HepG2 (cell line): ENCODE results near the gene FAM174C. TPM values are rescaled to one million over a fixed set of nuclear protein-coding genes. Genes with fewer than 3 reads are reported as not detected.

Source experiments
- ATAC-seq: fragments of 200-7000 bp; cut with Tn5 transposase; 3 replicates; pipeline ENCODE4 v1.9.1; 2020; ENCODE audit warnings: mild to moderate bottlenecking, moderate library complexity
- BruUV-seq: library from RNA; stranded (reverse); fragments of 400-500 nt; replicated peaks from 2 replicates; lab custom pipeline; 2021; lab: Mats Ljungman, UMichigan
- CTCF ChIA-PET: fragments of 300-600 bp; formaldehyde crosslinking; extraction: SDS; loops from one replicate; lab custom pipeline; 2021; ENCODE audit warnings: low total read pairs, inconsistent platforms, low intra/inter-chr PET ratio; lab: Yijun Ruan, JAX
- POLR2A ChIA-PET: fragments of 350-600 bp; sonication (Branson Sonifier 250); formaldehyde crosslinking; loops from one replicate; lab custom pipeline; 2020; ENCODE audit warnings: antibody characterized with exemption, inconsistent platforms; lab: Yijun Ruan, JAX
- DNase-seq: peaks from one replicate; pipeline ENCODE4 v3.0.0-alpha.2; 2015; ENCODE audit warnings: low spot score
- FAIRE-seq: peaks from 3 replicates; lab custom pipeline; 2011; peaks lifted over from hg19 to GRCh38; lab: Jason Lieb, UNC
- H2AFZ ChIP-seq: one replicate; pipeline ENCODE4 v1.6.1; 2011; ENCODE audit warnings: low read length, inconsistent platforms
- H3K27ac ChIP-seq: fragments of 300-600 bp; 3 replicates; pipeline ENCODE4 v1.8.0; 2011; ENCODE audit warnings: mixed run types, mild to moderate bottlenecking, mixed read lengths, low read length, inconsistent platforms; ENCODE audit not compliant: insufficient read depth; ENCODE audit errors: extremely low read length
- H3K27me3 ChIP-seq, 2 experiments: fragments of 200-600 bp in 1 of 2; 2 replicates in 1 of 2; 3 replicates in 1 of 2; pipeline versions ENCODE4 v1.6.0 to v1.8.0; 2011; ENCODE audit warnings: low read length in 2 of 2, mild to moderate bottlenecking in 2 of 2, moderate library complexity in 2 of 2, inconsistent platforms in 1 of 2; ENCODE audit not compliant: insufficient read depth in 2 of 2, control insufficient read depth in 1 of 2
- H3K36me3 ChIP-seq, 2 experiments: fragments of 200-600 bp in 1 of 2; replicated peaks in 1 of 2; 2 replicates in 1 of 2; 3 replicates in 1 of 2; pipeline versions ENCODE4 v1.5.1 to v1.8.0; 2011; ENCODE audit warnings: low read length in 2 of 2, inconsistent platforms in 1 of 2; ENCODE audit not compliant: insufficient read depth in 2 of 2, control insufficient read depth in 1 of 2
- H3K4me1 ChIP-seq: 2 replicates; pipeline ENCODE4 v1.5.1; 2012; ENCODE audit warnings: low read length, inconsistent platforms; ENCODE audit not compliant: insufficient read depth
- H3K4me2 ChIP-seq: 2 replicates; pipeline ENCODE4 v1.6.0; 2011; ENCODE audit warnings: low read depth, low read length, inconsistent platforms
- H3K4me3 ChIP-seq, 3 experiments: fragments of 200-600 bp in 1 of 3; sonication (generic), shearing (Covaris generic) in 1 of 3; replicated peaks in 1 of 3; 2 replicates each; pipeline ENCODE4 v1.5.1; 2011 to 2016; ENCODE audit warnings: low read length in 3 of 3, inconsistent platforms in 2 of 3, low read depth in 2 of 3, mild to moderate bottlenecking in 2 of 3, control low read depth in 1 of 3, mixed read lengths in 1 of 3; ENCODE audit not compliant: insufficient read depth in 1 of 3
- H3K79me2 ChIP-seq: one replicate; pipeline ENCODE4 v1.6.1; 2011; ENCODE audit warnings: low read length, inconsistent platforms; ENCODE audit not compliant: insufficient read depth
- H3K9ac ChIP-seq: 2 replicates; pipeline ENCODE4 v1.6.0; 2011; ENCODE audit warnings: mild to moderate bottlenecking, low read depth, low read length, inconsistent platforms; ENCODE audit not compliant: insufficient read depth
- H3K9me3 ChIP-seq: 2 replicates; pipeline ENCODE4 v1.5.1; 2012; ENCODE audit warnings: mild to moderate bottlenecking, low read length
- H4K20me1 ChIP-seq: 2 replicates; pipeline ENCODE4 v1.6.0; 2011; ENCODE audit warnings: inconsistent platforms, mild to moderate bottlenecking, low read length, moderate library complexity; ENCODE audit not compliant: insufficient read depth
- BCLAF1 ChIP-seq: fragments of 450-650 bp; IDR thresholded peaks from 2 replicates; pipeline ENCODE4 v1.6.1; 2017; ENCODE audit warnings: mild to moderate bottlenecking
- PCBP1 ChIP-seq: fragments of 200-400 bp; formaldehyde crosslinking; IDR thresholded peaks from 2 replicates; pipeline ENCODE4 v1.6.1; 2017; ENCODE audit warnings: mild to moderate bottlenecking, low read depth, low read length, borderline replicate concordance
- PITX1 ChIP-seq: sonication (generic); formaldehyde crosslinking; IDR thresholded peaks from 2 replicates; pipeline ENCODE4 v1.5.1; 2020; ENCODE audit warnings: mild to moderate bottlenecking, missing genetic modification reagents
- SRSF1 ChIP-seq: fragments of 200-400 bp; formaldehyde crosslinking; optimal IDR thresholded peaks from 2 replicates; pipeline ENCODE3; 2017; ENCODE audit warnings: mild to moderate bottlenecking, low read depth, low read length, moderate library complexity
- TOE1 ChIP-seq: sonication (generic); formaldehyde crosslinking; IDR thresholded peaks from 2 replicates; pipeline ENCODE4 v1.4.0; 2020; ENCODE audit warnings: mild to moderate bottlenecking, missing genetic modification reagents
- ZKSCAN5 ChIP-seq: sonication (generic); formaldehyde crosslinking; IDR thresholded peaks from 2 replicates; pipeline ENCODE4 v1.5.1; 2020; ENCODE audit warnings: mild to moderate bottlenecking, missing genetic modification reagents
- ZKSCAN8 ChIP-seq: IDR thresholded peaks from 2 replicates; pipeline ENCODE4 v1.6.1; 2016; ENCODE audit warnings: borderline replicate concordance, missing genetic modification reagents, missing compliant biosample characterization
- ZNF382 ChIP-seq: sonication (generic); formaldehyde crosslinking; IDR thresholded peaks from 2 replicates; pipeline ENCODE4 v1.5.0; 2020; ENCODE audit warnings: missing genetic modification reagents, mild to moderate bottlenecking, borderline replicate concordance
- ZNF567 ChIP-seq: sonication (generic); formaldehyde crosslinking; IDR thresholded peaks from 2 replicates; pipeline ENCODE4 v1.8.1; 2023; ENCODE audit warnings: mild to moderate bottlenecking, missing genetic modification reagents, borderline replicate concordance
- ZNF577 ChIP-seq: sonication (generic); formaldehyde crosslinking; IDR thresholded peaks from 2 replicates; pipeline ENCODE4 v1.4.0; 2020; ENCODE audit warnings: mild to moderate bottlenecking, low read depth, missing genetic modification reagents, borderline replicate concordance
- ZNF772 ChIP-seq: sonication (generic); formaldehyde crosslinking; IDR thresholded peaks from 2 replicates; pipeline ENCODE4 v1.5.0; 2020; ENCODE audit warnings: mild to moderate bottlenecking, missing genetic modification reagents
- WGBS: methylation state at CpG from one replicate; pipeline ENCODE4 v1.1.6; 2017; ENCODE audit warnings: low lambda C conversion rate; 5-methylcytosine and 5-hydroxymethylcytosine counted together
- in situ Hi-C: cut with HindIII; loops from 2 replicates; pipeline ENCODE4 v1.10.0; 2017; ENCODE audit warnings: low pct_unique_long_range_greater_than_20kb; ENCODE audit not compliant: extremely low pct_ligation_motif_present
- intact Hi-C: fragments of 100-400 bp; cut with micrococcal nuclease; formaldehyde crosslinking; loops from one replicate; pipeline ENCODE4 v1.10.0; 2022; ENCODE audit not compliant: unreplicated experiment
- polyA plus RNA-seq, 8 experiments: library from polyadenylated mRNA; depleted of rRNA in 3 of 8; stranded (reverse) in 7 of 8; unstranded in 1 of 8; fragments of >200 nt; fragmentation: Illumina TruSeq in 4 of 8; extraction: Trizol in 4 of 8; gene quantifications; 2 replicates each; pipeline versions ENCODE4 v1.2.1 to v1.2.3, GENCODE V29; 2011 to 2016; ENCODE audit warnings: low read depth in 4 of 8, missing spikeins in 1 of 8, mixed read lengths in 1 of 8; ENCODE audit not compliant: insufficient read depth in 1 of 8
- total RNA-seq, 5 experiments: library from RNA; depleted of rRNA; stranded (reverse); fragments of >200 nt; fragmentation: Illumina TruSeq; extraction: Trizol; gene quantifications; 2 replicates each; pipeline ENCODE4 v1.2.3, GENCODE V29; 2016; ENCODE audit warnings: low read depth in 1 of 5
- TF ChIP-seq, protein P1 (sequence below): sonication (generic); formaldehyde crosslinking; IDR thresholded peaks from one replicate; pipeline ENCODE4 v1.5.1; 2020; ENCODE audit warnings: mild to moderate bottlenecking, missing genetic modification reagents; ENCODE audit errors: not compliant biosample characterization

Gene FAM174C
- total and polyA plus RNA-seq, 2 of the 13 experiments (the other 11 are each of a cell fraction or from before 2014, with no cell fraction given), result 19.5 to 31.3 TPM

DNA sequence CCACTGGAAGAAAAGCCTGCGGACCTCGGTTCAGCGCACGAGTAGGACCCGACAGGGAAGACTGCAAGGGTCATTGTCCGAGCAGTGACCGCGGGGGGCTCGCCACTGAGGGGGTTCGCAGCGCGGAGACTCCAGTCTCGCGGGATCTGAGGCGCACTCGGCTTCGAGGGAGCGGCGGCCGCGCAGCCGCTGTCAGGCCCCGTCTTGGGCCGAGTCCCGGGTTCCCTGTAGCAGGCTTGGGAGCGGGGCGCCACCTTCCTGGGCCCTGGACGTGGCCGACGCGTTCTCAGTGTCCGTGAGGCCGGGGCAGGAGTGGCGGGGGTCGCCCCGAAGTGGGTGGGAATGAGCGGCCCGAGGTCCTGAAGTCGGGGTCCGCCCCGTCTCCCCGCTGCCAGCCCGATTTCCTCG, 474 bp upstream of the FAM174C start (continued):
- no peak for TF ChIP-seq TOE1 (CRISPR knock-in tag)
- TF ChIP-seq ZKSCAN5 (CRISPR knock-in tag), result no peak
- TF ChIP-seq ZNF772 (CRISPR knock-in tag), result 0 out of 2 replicates have a peak, but pooled peaks have one; percentile 75
- TF ChIP-seq ZNF577, result no peak
- 0 out of 2 replicates have a peak, but pooled peaks have one; percentile 44 for TF ChIP-seq PCBP1
- TF ChIP-seq ZNF567 (CRISPR knock-in tag), result no peak
- peak; percentile 31 for TF ChIP-seq SRSF1
- TF ChIP-seq ZKSCAN8, result no peak
- TF ChIP-seq ZNF382, result no peak

DNA sequence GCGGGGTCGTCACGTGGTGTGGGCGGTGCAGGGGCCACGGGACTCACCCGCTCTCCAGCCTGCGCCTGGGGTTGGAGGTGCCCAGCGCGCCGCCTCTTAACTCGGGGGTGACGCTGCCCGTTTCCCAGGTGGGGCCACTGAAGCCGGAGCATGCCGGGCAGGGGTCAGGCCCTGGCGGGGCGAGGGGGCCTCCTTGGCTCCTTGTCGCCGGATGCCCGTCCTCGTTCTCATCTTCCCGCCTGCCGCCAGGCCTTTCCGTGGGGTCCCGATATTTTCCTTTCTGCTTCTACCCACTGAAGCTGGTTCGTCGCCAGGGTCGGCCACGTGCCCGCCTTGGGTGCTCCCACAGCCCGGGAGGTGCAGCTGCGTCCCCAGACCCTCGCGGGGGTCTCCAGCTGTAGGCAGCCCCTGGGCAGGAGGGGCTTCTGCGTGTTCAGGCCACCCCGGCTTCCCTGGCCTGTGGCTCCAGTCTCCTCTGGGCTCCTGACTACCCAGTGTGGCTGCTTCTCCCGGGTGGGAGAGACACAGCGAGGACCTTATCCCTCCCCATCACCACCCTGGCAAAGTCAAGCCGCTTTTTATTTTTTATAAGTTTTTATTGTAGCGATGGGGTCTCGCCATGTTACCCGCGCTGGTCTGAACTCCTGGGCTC, 772 bp downstream of the FAM174C start:
- ATAC-seq (peak; percentile 63), FAIRE-seq (no peak), DNase-seq (no peak)
- POLR2A ChIA-PET, result interaction anchor here (1.5 kb wide), 2 partner anchors 31 to 97 kb away, joined by 12 to 25 read pairs; no protein-coding TSS in a partner anchor
- H3K27me3 ChIP-seq, result no peaks in the 10 kb centered on the region
- peak overlapping the region; percentile 79 for H3K4me2 ChIP-seq
- no TSS peak for BruUV-seq
- peaks cover 20% of the 10 kb centered on the region for H3K79me2 ChIP-seq
- peaks cover 20% of the 10 kb centered on the region for H4K20me1 ChIP-seq
- H2AFZ ChIP-seq, result no peak overlapping the region
- in situ Hi-C loops (loop anchor here (5.0 kb wide), 1 partner anchor 34 kb away; the partner anchor contains the start of gene ATP5F1D), intact Hi-C loops (no loop called here)
- H3K9ac ChIP-seq, result peak overlapping the region; percentile 95
- peaks cover 51% of the 10 kb centered on the region for H3K4me1 ChIP-seq
- H3K27ac ChIP-seq, result peak overlapping the region; percentile 100
- peaks cover 20 to 49% of the 10 kb centered on the region in 2 experiments for H3K36me3 ChIP-seq
- H3K4me3 ChIP-seq, result peak overlapping the region; percentile 57 to 85 (median 73)
- CTCF ChIA-PET, result no interaction called here
- whole genome bisulfite sequencing, result 46% methylated on average over 22 of the region's 43 CpGs
- no peaks in the 10 kb centered on the region for H3K9me3 ChIP-seq
- TF ChIP-seq, protein P1, sequence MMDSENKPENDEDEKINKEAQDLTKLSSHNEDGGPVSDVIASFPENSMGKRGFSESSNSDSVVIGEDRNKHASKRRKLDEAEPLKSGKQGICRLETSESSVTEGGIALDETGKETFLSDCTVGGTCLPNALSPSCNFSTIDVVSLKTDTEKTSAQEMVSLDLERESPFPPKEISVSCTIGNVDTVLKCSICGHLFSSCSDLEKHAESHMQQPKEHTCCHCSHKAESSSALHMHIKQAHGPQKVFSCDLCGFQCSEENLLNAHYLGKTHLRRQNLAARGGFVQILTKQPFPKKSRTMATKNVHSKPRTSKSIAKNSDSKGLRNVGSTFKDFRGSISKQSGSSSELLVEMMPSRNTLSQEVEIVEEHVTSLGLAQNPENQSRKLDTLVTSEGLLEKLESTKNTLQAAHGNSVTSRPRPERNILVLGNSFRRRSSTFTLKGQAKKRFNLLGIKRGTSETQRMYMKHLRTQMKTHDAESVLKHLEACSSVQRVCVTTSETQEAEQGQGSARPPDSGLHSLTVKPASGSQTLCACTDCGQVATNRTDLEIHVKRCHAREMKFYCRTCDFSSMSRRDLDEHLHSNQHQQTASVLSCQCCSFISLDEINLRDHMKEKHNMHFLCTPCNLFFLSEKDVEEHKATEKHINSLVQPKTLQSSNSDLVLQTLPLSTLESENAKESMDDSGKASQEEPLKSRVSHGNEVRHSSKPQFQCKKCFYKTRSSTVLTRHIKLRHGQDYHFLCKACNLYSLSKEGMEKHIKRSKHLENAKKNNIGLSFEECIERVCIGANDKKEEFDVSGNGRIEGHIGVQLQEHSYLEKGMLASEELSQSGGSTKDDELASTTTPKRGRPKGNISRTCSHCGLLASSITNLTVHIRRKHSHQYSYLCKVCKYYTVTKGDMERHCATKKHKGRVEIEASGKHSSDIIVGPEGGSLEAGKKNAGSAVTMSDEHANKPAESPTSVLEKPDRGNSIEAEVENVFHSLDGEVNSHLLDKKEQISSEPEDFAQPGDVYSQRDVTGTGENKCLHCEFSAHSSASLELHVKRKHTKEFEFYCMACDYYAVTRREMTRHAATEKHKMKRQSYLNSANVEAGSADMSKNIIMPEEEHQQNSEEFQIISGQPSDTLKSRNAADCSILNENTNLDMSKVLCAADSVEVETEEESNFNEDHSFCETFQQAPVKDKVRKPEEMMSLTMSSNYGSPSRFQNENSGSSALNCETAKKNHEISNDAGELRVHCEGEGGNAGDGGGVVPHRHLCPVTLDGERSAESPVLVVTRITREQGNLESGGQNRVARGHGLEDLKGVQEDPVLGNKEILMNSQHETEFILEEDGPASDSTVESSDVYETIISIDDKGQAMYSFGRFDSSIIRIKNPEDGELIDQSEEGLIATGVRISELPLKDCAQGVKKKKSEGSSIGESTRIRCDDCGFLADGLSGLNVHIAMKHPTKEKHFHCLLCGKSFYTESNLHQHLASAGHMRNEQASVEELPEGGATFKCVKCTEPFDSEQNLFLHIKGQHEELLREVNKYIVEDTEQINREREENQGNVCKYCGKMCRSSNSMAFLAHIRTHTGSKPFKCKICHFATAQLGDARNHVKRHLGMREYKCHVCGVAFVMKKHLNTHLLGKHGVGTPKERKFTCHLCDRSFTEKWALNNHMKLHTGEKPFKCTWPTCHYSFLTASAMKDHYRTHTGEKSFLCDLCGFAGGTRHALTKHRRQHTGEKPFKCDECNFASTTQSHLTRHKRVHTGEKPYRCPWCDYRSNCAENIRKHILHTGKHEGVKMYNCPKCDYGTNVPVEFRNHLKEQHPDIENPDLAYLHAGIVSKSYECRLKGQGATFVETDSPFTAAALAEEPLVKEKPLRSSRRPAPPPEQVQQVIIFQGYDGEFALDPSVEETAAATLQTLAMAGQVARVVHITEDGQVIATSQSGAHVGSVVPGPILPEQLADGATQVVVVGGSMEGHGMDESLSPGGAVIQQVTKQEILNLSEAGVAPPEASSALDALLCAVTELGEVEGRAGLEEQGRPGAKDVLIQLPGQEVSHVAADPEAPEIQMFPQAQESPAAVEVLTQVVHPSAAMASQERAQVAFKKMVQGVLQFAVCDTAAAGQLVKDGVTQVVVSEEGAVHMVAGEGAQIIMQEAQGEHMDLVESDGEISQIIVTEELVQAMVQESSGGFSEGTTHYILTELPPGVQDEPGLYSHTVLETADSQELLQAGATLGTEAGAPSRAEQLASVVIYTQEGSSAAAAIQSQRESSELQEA (CRISPR knock-in tag), result peak; percentile 10
- TF ChIP-seq BCLAF1, result no peak
- 0 out of 2 replicates have a peak, but pooled peaks have one; percentile 21 for TF ChIP-seq PITX1 (CRISPR knock-in tag)
